ENCODE measurements around the gene KIF24. TPM values are rescaled to one million over a fixed set of nuclear protein-coding genes. Genes with fewer than 3 reads are reported as not detected.
A peak's percentile ranks its signal among the peaks of the same experiment; 100 is the strongest.

Gene KIF24, protein sequence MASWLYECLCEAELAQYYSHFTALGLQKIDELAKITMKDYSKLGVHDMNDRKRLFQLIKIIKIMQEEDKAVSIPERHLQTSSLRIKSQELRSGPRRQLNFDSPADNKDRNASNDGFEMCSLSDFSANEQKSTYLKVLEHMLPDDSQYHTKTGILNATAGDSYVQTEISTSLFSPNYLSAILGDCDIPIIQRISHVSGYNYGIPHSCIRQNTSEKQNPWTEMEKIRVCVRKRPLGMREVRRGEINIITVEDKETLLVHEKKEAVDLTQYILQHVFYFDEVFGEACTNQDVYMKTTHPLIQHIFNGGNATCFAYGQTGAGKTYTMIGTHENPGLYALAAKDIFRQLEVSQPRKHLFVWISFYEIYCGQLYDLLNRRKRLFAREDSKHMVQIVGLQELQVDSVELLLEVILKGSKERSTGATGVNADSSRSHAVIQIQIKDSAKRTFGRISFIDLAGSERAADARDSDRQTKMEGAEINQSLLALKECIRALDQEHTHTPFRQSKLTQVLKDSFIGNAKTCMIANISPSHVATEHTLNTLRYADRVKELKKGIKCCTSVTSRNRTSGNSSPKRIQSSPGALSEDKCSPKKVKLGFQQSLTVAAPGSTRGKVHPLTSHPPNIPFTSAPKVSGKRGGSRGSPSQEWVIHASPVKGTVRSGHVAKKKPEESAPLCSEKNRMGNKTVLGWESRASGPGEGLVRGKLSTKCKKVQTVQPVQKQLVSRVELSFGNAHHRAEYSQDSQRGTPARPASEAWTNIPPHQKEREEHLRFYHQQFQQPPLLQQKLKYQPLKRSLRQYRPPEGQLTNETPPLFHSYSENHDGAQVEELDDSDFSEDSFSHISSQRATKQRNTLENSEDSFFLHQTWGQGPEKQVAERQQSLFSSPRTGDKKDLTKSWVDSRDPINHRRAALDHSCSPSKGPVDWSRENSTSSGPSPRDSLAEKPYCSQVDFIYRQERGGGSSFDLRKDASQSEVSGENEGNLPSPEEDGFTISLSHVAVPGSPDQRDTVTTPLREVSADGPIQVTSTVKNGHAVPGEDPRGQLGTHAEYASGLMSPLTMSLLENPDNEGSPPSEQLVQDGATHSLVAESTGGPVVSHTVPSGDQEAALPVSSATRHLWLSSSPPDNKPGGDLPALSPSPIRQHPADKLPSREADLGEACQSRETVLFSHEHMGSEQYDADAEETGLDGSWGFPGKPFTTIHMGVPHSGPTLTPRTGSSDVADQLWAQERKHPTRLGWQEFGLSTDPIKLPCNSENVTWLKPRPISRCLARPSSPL (N-terminal part only)
- 1 to 10 TPM; 1.3 to 2.2 TPM for total RNA-seq
- long read RNA-seq, partial matches to known transcripts: 3 of 4 reads
- long read RNA-seq, other reads (novel, unspliced or antisense): 1 of 4 reads

DNA sequence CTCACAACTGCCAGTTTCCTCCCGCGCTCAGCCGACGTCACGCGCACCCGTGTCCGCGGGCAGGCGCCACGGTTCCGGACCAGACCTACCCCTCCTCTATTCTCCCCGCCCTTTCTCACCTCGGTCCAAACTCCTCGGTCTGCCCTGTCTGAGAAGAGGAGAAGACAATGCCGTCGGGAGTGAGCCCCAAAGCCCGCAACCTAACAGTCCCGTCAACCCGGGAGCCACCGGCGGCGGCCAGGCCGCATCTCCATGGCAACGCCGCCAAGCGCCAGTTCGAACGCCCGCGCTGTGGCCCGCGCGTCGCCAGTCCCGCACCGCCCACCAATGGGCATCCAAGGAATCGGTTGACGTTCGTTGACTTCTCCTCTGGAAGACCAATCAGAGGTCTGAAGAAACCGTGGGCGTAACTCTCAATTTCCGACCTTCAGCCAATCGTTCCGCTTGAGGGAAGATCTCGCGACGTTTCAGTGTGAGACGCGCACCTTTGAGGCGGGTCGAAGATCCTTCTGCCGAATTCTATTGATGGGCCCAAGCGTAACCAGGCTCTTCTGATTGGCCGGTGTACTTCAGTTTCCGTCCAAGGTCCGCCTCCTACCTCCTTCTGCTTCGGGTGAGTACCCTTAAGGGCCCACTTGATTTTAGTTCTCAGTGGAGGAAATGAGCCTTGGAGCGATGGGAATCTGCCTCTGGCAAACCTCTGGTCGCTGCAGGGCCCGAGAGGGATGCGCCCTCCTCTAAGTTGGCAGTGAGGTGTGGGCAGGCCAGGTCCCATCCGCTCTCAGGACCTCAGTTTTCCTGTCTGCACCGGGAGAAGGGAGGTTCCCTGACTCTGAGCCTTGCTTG is at the start of gene KIF24, which contains the start of gene NUDT2:
Gene KIF24 (minus strand): TSS at position 282 of the 846 bp plus-strand sequence. CDS start 17,922 bp downstream, outside the sequence.
Gene NUDT2 (plus strand): TSS at position 583 of the 846 bp plus-strand sequence. CDS start 9,471 bp downstream, outside the sequence.
- intact Hi-C loops (cut with DNase I, micrococcal nuclease): no loop called here
- DNase-seq: peak; percentile 93 to 99
- ATAC-seq: peak; percentile 91

DNA sequence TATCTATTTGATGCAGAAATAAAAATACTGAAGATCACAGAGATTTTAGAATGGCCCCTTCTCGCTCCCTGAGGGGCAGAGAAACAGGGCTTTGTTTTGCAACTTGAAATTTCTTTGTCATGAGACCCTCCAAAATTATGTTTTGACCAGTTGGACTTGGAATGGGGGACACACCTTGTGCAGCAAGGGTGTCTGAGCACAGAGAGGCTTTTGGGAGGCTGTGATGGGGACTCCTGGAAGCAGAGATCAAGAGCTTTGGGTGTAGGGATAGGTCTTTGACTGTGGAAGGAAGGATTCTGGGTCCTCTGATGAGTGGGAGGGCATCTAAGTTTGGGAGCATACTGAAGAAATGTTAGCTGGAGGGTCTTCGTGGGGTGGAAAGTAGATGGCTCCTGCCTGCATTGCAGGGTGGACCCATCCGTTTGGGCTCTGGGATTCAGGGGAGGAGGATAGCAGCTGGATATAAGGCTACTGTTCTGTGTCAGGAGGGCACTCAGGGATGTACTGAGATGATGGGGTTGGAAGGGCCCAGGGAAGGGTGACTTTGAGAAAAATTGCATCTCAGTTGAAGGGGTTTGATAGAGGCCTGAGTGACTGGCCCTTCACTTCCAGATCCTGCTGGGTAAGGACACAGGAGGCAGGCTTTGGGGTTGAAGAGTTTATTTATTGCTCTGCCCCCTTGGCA is 49.5 kb upstream of the KIF24 start:
- DNase-seq: no peak
- ATAC-seq: no peak
- intact Hi-C loops (cut with DNase I, micrococcal nuclease): loop anchor here (2.0 to 5.0 kb wide), 2 partner anchors 46 kb away; no protein-coding TSS in a partner anchor

DNA sequence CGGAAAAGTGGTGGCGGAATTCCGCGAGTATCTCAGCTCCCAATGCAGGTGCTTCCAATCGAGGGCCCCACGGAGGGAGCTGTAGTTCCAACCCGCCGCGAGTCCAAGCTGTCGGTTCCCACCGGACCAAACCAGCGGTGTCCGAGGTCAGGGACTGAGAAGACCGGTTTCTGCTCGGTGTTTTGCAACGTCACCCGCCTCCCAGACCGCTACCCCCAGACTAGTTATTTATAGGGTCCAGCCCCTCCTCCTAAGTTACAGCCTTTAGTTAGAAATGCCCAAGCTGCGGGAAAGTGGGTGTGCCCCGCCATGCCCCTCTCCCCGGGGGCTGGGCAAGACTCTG is 48.3 kb upstream of the KIF24 start:
- ATAC-seq: no peak
- peak; percentile 70 to 71 for DNase-seq
- intact Hi-C loops (cut with DNase I, micrococcal nuclease): loop anchor here in 1 of 2 donors (5.0 kb wide), 1 partner anchor 45 kb away; no protein-coding TSS in a partner anchor

DNA sequence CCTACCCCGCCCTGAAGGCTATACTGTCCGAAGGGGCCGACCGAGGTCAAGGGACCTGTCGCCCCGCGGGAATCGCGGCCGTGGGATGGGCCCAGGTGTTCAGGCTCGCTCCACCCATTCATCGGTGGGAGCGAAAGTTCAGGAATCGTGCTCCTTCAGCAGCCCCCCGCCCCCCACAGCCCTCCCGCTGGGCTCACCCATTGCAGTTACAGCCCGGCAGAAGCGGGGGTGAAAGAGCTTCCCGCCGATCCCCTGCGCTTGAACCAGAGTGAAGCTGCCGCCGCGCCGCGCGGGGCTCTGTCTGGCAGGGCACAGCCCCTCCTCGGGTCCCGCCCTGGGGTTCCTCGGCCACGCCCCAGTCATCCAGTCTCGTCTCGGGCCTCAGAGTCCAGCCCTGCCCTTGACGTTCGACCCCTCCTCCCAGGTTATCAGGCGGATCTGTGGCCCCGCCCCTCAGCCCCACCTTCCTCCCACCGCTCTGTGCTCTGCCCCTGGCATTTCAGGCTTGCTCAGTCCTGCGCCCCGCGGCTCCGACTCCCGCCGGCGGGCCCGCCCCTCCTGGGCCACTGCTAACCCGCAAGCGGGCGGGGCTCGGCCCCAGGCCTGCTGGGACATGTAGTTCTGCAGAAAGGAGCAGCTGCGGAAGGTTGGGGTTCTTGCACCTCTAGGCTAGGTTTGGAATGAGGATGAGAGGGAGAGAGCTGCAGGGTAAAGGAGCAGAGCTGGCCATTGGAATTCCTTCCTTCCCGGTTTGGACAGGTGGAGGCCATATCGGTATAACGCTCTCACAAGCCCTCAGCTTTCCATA is 47.7 kb upstream of the KIF24 start, which contains the start of gene MYORG:
Gene MYORG (minus strand): TSS at position 303 of the 808 bp plus-strand sequence. CDS start 3,955 bp downstream, outside the sequence.
- ATAC-seq (peak; percentile 68), DNase-seq (peak; percentile 99)
- intact Hi-C loops (cut with DNase I, micrococcal nuclease): loop anchor here in 1 of 2 donors (5.0 kb wide), 1 partner anchor 44 kb away; no protein-coding TSS in a partner anchor

DNA sequence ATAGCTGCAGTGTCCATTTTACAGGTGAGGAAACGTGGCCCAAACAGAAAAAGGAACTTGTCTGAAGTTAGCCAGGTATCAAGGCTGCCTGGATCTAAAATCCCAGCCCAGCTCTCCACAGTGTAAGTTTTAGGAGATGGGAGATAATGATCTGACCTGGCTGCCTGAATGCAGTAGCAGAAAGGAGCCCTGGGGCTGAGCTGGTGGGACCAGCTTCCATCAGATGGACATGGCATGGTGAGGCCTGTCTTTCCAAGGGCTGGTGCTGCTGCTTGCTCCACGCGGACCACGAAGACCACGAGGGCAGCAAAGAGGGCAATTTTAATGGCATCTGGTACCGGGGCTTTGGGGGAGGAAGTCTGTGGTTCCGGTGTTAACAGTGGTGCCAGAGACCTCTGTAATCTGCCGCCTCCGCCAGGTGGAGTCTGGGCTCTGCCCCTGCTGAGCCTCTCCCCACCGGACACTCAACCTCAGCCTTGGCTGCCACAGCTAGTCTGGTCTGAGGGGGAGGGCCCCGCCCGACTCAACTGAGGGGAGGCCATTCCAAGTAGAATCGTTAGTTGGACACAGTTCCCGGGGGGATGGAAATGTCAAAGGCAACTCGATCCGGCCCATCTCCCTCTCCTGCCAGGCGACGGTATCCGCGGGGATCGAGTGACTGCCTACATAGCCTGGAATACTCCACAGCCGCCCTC is 47.0 kb upstream of the KIF24 start:
- intact Hi-C loops (cut with DNase I, micrococcal nuclease): loop anchor here in 1 of 2 donors (5.0 kb wide), 1 partner anchor 44 kb away; no protein-coding TSS in a partner anchor
- ATAC-seq (peak; percentile 55), DNase-seq (peak; percentile 78 to 82)

DNA sequence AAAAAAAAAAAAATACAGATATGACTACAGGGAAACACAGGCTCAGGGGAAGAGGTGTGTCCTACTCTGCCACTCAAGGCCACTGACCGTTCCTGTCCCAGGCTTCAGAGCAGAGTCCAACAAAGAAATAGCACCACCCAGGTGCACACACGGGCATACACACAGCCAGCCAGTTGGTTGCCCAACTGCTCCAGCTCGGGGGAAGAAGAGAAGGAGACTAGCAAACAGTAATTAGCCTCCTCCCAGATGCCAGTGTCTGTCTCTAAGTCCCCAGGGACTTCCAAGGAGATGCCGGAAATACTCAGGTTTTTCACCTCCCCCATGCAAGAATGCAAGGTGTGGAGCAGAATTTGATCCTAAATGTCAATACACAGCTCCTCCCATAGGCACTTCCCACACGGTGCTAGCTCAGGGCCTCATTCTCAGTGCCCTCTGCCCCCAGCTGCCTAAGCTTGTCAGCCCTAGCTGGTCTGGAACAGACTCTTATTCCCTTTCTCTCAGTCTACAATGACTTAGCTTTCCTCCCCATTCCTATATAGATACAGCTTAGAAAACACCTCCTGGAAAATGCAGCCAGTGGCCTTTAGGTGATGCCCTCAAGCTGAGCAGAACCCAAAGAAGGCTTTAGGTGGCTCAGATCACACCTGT is 46.0 kb upstream of the KIF24 start:
- peak; percentile 60 for ATAC-seq
- peak; percentile 70 to 90 for DNase-seq
- intact Hi-C loops (cut with DNase I, micrococcal nuclease): loop anchor here in 1 of 2 donors (5.0 kb wide), 1 partner anchor 43 kb away; no protein-coding TSS in a partner anchor

DNA sequence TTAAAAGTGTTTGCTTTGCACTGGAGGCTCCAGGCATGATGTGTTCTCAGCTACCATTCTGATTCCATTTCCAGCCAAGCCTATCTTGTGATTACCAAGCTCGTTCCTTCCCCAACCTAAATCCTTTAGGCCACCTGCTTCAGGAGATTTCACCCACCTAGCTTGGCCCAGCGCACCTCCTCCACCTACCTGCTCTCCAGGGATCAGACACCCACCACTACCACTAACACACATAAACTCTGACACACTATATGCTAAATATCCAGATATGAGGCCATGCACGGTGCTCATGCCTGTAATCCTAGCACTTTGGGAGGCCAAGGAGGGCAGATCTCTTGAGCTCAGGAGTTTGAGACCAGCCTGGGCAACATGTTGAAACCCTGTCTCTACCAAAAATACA is 45.3 kb upstream of the KIF24 start:
- intact Hi-C loops (cut with DNase I, micrococcal nuclease): no loop called here
- DNase-seq (no peak), ATAC-seq (no peak)

DNA sequence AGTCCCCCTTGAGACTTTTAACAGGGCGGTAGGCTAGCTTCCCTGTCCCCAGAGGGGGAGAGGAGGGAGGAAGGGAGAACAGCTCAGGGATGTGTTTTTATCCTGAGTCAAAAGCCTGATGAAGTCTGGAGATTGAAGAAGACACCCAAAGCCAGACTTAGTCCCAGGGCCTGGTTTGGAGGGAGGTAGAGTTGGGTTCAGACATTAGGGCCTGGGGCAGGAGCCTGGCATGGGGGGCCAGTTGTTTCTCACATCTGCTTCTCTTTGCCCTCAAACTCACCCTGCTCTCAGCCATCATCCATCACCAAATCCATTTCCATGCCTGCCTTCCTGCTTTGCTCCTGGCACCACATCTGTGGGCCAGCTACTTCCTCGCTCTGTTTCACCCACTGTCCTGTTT is 44.7 kb upstream of the KIF24 start:
- DNase-seq: no peak
- intact Hi-C loops (cut with DNase I, micrococcal nuclease): no loop called here
- no peak for ATAC-seq

DNA sequence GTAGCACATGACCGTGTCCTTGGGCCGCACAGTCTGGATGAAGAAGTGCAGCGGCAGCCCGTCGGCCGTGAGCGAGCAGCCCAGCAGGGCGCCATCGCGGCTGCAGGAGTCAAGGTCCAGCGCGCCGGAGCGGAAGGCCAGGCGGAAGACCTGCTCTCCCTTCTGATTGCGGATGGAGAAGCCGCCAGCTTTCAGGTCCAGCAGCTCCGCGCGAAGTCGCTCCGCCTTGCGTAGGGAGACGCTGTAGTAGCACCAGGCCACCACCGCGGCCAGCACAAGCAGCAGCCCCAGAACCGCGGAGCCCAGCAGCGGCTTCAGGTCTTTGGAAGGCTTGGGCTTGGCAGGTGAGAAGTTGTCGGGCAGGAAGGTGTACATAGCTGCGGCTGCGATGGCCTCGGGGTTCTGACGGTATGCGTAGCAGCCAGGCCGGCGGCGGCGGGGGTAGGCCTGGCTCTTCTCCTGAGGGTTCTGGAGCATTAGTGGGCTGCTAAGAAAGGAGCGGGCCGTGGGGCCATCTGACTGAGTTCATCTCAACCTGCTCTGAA is 43.5 kb upstream of the KIF24 start:
- no peak for DNase-seq
- intact Hi-C loops (cut with DNase I, micrococcal nuclease): no loop called here

DNA sequence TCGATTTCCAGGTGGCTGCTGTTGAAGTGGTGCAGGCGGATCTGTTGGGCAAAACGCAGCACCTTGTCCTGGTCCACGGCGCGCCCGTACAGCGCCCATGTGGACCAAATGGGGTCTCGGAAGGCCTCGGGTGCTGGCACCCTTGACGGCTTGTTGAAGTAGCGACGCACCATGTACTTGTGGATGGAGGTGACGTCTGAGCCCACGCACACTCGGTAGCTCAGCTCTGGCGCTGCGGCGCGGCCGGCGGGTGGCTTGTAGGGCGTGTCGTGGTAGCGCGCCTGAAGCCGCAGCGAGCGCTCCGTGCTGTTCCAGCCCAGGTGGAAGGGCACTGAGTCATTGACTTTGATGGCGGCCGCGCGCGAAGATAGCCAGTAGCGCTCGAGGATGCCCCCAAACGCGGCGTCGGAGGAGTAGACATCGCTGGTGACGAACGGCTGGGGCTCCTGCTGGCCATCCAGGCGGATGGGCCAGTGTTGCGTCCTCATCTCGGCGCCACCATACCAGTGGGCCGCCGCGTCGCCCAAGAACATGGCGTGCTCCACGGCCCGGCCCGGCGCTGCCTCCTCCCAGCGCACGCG is 42.9 kb upstream of the KIF24 start:
- ATAC-seq: no peak
- intact Hi-C loops (cut with DNase I, micrococcal nuclease): no loop called here

More for the DNA sequence above, 43.5 kb upstream of the KIF24 start:
- ATAC-seq: no peak

DNA sequence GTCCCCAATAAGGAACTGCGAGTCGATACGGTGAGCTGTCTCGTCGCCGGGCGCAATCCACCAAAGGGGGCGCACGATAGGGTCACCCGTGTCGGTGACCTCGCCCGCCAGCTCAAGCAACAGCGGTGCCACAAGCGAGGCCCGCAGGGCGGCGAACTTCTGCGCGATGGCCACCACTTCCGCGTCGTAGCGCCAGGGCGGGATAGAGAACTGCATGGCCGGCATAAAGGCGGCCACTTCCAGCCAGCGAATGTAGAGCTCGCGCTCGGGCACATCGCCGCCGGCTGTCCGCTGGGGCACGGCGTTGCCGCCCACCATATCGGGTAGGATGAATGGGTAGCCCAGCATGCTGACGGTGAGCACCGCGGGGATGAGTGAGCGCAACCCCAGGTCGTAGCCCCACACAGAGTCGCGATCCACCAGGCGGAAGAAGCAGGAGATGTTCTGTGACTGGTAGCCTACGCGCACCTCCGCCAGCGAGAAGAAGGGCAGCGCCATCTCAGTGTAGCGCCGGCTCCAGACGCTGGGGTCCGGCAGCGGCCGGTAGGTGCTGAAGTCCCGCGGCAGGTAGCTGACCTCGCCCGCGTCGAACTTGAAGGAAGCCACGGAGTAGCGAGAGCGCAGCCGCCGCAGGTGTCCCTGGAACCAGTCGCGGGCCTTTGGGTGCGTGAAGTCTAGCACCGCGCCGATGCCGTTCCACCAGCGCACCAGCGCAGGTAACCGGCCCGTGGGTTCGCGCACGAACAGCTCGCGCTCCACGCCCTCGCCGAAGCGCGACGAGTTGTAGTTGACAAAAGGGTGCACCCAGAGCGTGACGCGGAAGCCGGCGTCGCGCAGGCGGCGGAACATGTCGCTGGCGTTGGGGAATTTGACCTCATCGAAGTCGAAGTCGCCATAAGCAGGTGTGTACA is 42.2 kb upstream of the KIF24 start:
- intact Hi-C loops (cut with DNase I, micrococcal nuclease): no loop called here
- DNase-seq (no peak), ATAC-seq (no peak)

More for the DNA sequence above, 42.9 kb upstream of the KIF24 start:
- DNase-seq: no peak

DNA sequence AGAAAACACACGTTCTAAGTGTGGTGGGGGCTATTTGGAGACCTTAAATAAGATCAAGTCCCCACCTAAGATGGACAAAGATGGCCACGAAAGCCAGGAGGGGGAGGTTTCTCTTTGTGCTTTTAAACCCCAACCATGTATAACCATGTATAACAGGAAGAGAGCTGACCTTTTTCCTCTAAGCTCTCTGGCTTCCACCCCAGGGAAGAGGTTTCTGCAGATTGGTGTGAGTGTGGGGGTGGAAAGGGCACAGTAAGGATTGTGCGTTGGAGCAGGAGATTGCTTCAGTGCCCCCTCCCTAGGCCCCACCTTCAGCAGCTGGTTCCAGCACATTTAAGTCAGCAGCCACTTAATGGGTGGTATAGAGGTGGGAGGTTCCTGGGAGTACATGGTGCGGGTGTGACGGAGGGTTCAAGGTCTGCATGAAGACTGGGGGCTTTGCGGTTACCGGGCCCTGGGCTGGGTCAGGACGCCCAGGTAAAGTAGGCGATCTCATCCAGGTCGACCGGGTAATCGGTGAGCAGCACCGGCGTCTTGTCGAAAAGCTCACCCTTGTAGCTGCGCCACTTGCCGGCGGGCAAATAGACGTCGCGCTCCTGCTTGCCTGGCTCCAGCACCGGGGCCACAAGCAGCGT is 41.4 kb upstream of the KIF24 start:
- intact Hi-C loops (cut with DNase I, micrococcal nuclease): no loop called here
- DNase-seq: no peak
- ATAC-seq: no peak

DNA sequence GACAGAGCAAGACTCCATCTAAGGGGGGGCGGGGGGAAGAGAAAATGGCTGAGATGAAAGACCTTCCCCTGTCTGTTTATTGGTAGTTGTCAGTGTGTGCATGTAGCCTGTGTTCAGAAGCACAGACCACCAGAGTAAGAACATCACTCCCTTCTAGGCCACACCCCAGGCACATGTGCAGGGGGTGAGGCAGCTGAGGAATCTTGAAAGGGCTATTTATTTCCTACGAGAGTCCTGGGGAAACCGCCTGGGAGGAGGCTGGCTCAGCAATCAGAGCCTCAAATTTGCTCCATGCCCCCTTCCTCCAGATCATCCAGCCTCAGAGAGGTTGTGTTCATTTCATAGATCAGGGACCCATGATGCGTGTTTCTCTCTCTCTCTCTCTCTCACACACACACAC is 40.6 kb upstream of the KIF24 start:
- intact Hi-C loops (cut with DNase I, micrococcal nuclease): no loop called here
- DNase-seq (no peak), ATAC-seq (no peak)
